ENCODE measurements around the gene TMEM147. TPM values are rescaled to one million over a fixed set of nuclear protein-coding genes. Genes with fewer than 3 reads are reported as not detected.

Gene TMEM147
- total and polyA plus RNA-seq, 2 donors (not counting 3 experiments of a cell fraction or from before 2014, with no cell fraction given): 75.8 to 214 TPM

- DNase-seq (ENCODE audit: low read depth, low spot score): no peak
These were observed 10.0 kb downstream of the TMEM147 start for GRCh38 chr19:35555301-35556005.

More at GRCh38 chr19:35555301-35556005, 10.0 kb downstream of the TMEM147 start:
- dilution Hi-C loops (cut with MboI; ENCODE audit: extremely low pct_ligation_motif_present, low sequenced_read_pairs): no loop called here
- ChIA-PET POLR2A (interaction anchor here (0.6 kb wide), 1 partner anchor 151 kb away, joined by 3 read pairs; no protein-coding TSS in a partner anchor), CTCF (interaction anchor here (1.0 to 1.2 kb wide), 3 partner anchors 16 to 203 kb away, joined by 3 read pairs; no protein-coding TSS in a partner anchor)
- no TSS peak for BruUV-seq (replicated peaks)
- TF ChIP-seq JUN (IDR thresholded peaks at IDR 0.05; ENCODE audit: borderline replicate concordance, insufficient read depth, insufficient read length, low read depth) (no peak), MAX (IDR thresholded peaks at IDR 0.05; ENCODE audit: insufficient read depth, insufficient read length) (no peak), CTCF (IDR thresholded peaks at IDR 0.05; ENCODE audit: extremely low read depth in 1 of 2, insufficient read depth in 1 of 2, low read depth in 1 of 2, low read length in 2 of 2) (peak in 1 of 2 donors; percentile 33), POLR2A (IDR thresholded peaks at IDR 0.05; ENCODE audit: low read depth, low read length) (no peak)
- no peaks in the 10 kb centered on the region for H3K36me3 ChIP-seq (ENCODE audit: control insufficient read depth in 2 of 2, extremely low read depth in 1 of 2, insufficient read depth in 2 of 2, low read length in 2 of 2)
- no peaks in the 10 kb centered on the region for H3K79me2 ChIP-seq (ENCODE audit: control insufficient read depth, insufficient read depth, low read length)
- intact Hi-C loops (cut with micrococcal nuclease): no loop called here
- no peaks in the 10 kb centered on the region for H4K20me1 ChIP-seq (replicated peaks; ENCODE audit: control insufficient read depth, extremely low read depth, insufficient read depth, low read length)
- no peaks in the 10 kb centered on the region for H3K9me1 ChIP-seq (replicated peaks; ENCODE audit: control insufficient read depth, extremely low read depth, insufficient read depth, low read length)
- no peak overlapping the region for H3K27ac ChIP-seq (ENCODE audit: insufficient read depth, low read depth, low read length)
- no peak overlapping the region for H2AFZ ChIP-seq (ENCODE audit: low read depth, low read length)
- H3K9me3 ChIP-seq (replicated peaks; ENCODE audit: control insufficient read depth, insufficient read depth, low read length): no peaks in the 10 kb centered on the region
- H3K4me2 ChIP-seq (ENCODE audit: insufficient read depth, low read length): no peak overlapping the region
- H3K27me3 ChIP-seq (ENCODE audit: control insufficient read depth in 2 of 2, insufficient read depth in 2 of 2, low read length in 2 of 2): peaks cover 0 to 4% of the 10 kb centered on the region in 2 experiments
- no peak overlapping the region for H3K4me3 ChIP-seq (replicated peaks in 1 of 3; ENCODE audit: insufficient read depth in 1 of 3, low read depth in 1 of 3, low read length in 3 of 3)
- H3K9ac ChIP-seq (replicated peaks; ENCODE audit: extremely low read depth, insufficient read depth, low read length): no peak overlapping the region
- H3K4me1 ChIP-seq (ENCODE audit: control insufficient read depth, extremely low read depth, insufficient read depth, low read length): no peaks in the 10 kb centered on the region
- no peak for FAIRE-seq
